HepG2 (cell line): ENCODE data around the gene SLC35B2. TPM values are rescaled to one million over a fixed set of nuclear protein-coding genes. Genes with fewer than 3 reads are reported as not detected.

Source experiments
- ARNT2 ChIP-seq: sonication (generic); formaldehyde crosslinking; IDR thresholded peaks from 2 replicates; pipeline ENCODE4 v1.8.0; 2022; ENCODE audit warnings: mild to moderate bottlenecking, low read depth, missing genetic modification reagents, moderate library complexity
- DNMT1 ChIP-seq: sonication (generic); formaldehyde crosslinking; IDR thresholded peaks from 2 replicates; pipeline ENCODE4 v1.5.1; 2020; ENCODE audit warnings: mild to moderate bottlenecking, missing genetic modification reagents
- DR1 ChIP-seq: sonication (generic); formaldehyde crosslinking; IDR thresholded peaks from 2 replicates; pipeline ENCODE4 v1.8.0; 2021; ENCODE audit warnings: mild to moderate bottlenecking, missing genetic modification reagents, inconsistent platforms
- EP300 ChIP-seq, 3 experiments: sonication (generic) in 1 of 3; formaldehyde crosslinking in 1 of 3; IDR thresholded peaks; 2 replicates each; pipeline versions ENCODE4 v1.5.1 to v1.6.1; 2011 to 2020; ENCODE audit warnings: low read depth in 2 of 3, low read length in 2 of 3, borderline replicate concordance in 1 of 3, improper control_type of control experiment in 1 of 3, mild to moderate bottlenecking in 1 of 3, missing genetic modification reagents in 1 of 3, moderate library complexity in 1 of 3
- HOXA5 ChIP-seq: sonication (generic); formaldehyde crosslinking; IDR thresholded peaks from 2 replicates; pipeline ENCODE4 v1.4.0; 2020; ENCODE audit warnings: missing genetic modification reagents
- KAT8 ChIP-seq: IDR thresholded peaks from 2 replicates; pipeline ENCODE4 v1.6.1; 2016; ENCODE audit warnings: missing genetic modification reagents, missing compliant biosample characterization
- MNT ChIP-seq: fragments of 450-650 bp; IDR thresholded peaks from 2 replicates; pipeline ENCODE4 v1.6.1; 2016
- NFE2L1 ChIP-seq: sonication (generic); formaldehyde crosslinking; IDR thresholded peaks from 2 replicates; pipeline ENCODE4 v1.4.0; 2020; ENCODE audit warnings: missing genetic modification reagents, mild to moderate bottlenecking, borderline replicate concordance
- PAXIP1 ChIP-seq: sonication (generic); formaldehyde crosslinking; conservative IDR thresholded peaks from 2 replicates; pipeline ENCODE4 v1.4.0; 2020; ENCODE audit warnings: mild to moderate bottlenecking, missing genetic modification reagents, moderate library complexity
- SP4 ChIP-seq: sonication (generic); formaldehyde crosslinking; IDR thresholded peaks from 2 replicates; pipeline ENCODE4 v1.8.1; 2023; ENCODE audit warnings: mild to moderate bottlenecking, missing genetic modification reagents
- TBL1XR1 ChIP-seq: fragments of 150-350 bp; IDR thresholded peaks from 2 replicates; pipeline ENCODE4 v1.6.1; 2014; ENCODE audit warnings: borderline replicate concordance, low read length; ENCODE audit not compliant: partially characterized antibody
- TEAD2 ChIP-seq: sonication (generic); formaldehyde crosslinking; IDR thresholded peaks from 2 replicates; pipeline ENCODE4 v1.9.0; 2021; ENCODE audit warnings: missing genetic modification reagents
- THAP11 ChIP-seq: IDR thresholded peaks from 2 replicates; pipeline ENCODE4 v1.6.1; 2016; ENCODE audit warnings: missing biosample characterization, missing genetic modification reagents
- ZNF180 ChIP-seq: sonication (generic); formaldehyde crosslinking; IDR thresholded peaks from 2 replicates; pipeline ENCODE4 v1.4.0; 2020; ENCODE audit warnings: low read depth, missing genetic modification reagents, borderline replicate concordance
- ZNF367 ChIP-seq: sonication (generic); formaldehyde crosslinking; IDR thresholded peaks from 2 replicates; pipeline ENCODE4 v1.4.0; 2020; ENCODE audit warnings: missing genetic modification reagents, borderline replicate concordance
- ZNF430 ChIP-seq: sonication (generic); formaldehyde crosslinking; IDR thresholded peaks from 2 replicates; pipeline ENCODE4 v1.9.0; 2021; ENCODE audit warnings: mild to moderate bottlenecking, missing genetic modification reagents
- ZNF432 ChIP-seq: sonication (generic); formaldehyde crosslinking; IDR thresholded peaks from 2 replicates; pipeline ENCODE4 v1.5.0; 2020; ENCODE audit warnings: missing genetic modification reagents, mild to moderate bottlenecking, borderline replicate concordance
- ZNF570 ChIP-seq: sonication (generic); formaldehyde crosslinking; IDR thresholded peaks from 2 replicates; pipeline ENCODE4 v1.4.0; 2020; ENCODE audit warnings: mild to moderate bottlenecking, missing genetic modification reagents, borderline replicate concordance
- ZNF766 ChIP-seq: sonication (generic); formaldehyde crosslinking; IDR thresholded peaks from 2 replicates; pipeline ENCODE4 v1.5.0; 2020; ENCODE audit warnings: missing genetic modification reagents, borderline replicate concordance
- ZNF879 ChIP-seq: sonication (generic); formaldehyde crosslinking; IDR thresholded peaks from 2 replicates; pipeline ENCODE4 v1.8.1; 2023; ENCODE audit warnings: missing genetic modification reagents
- ZSCAN20 ChIP-seq: sonication (generic); formaldehyde crosslinking; IDR thresholded peaks from 2 replicates; pipeline ENCODE4 v1.4.0; 2020; ENCODE audit warnings: missing genetic modification reagents, mild to moderate bottlenecking, borderline replicate concordance
- polyA plus RNA-seq, 8 experiments: library from polyadenylated mRNA; depleted of rRNA in 3 of 8; stranded (reverse) in 7 of 8; unstranded in 1 of 8; fragments of >200 nt; fragmentation: Illumina TruSeq in 4 of 8; extraction: Trizol in 4 of 8; gene quantifications; 2 replicates each; pipeline versions ENCODE4 v1.2.1 to v1.2.3, GENCODE V29; 2011 to 2016; ENCODE audit warnings: low read depth in 4 of 8, missing spikeins in 1 of 8, mixed read lengths in 1 of 8; ENCODE audit not compliant: insufficient read depth in 1 of 8
- total RNA-seq, 5 experiments: library from RNA; depleted of rRNA; stranded (reverse); fragments of >200 nt; fragmentation: Illumina TruSeq; extraction: Trizol; gene quantifications; 2 replicates each; pipeline ENCODE4 v1.2.3, GENCODE V29; 2016; ENCODE audit warnings: low read depth in 1 of 5
- TF ChIP-seq, protein P1 (sequence below): sonication (generic); formaldehyde crosslinking; IDR thresholded peaks from 2 replicates; pipeline ENCODE4 v1.8.1; 2023; ENCODE audit warnings: missing genetic modification reagents, mild to moderate bottlenecking, borderline replicate concordance
- TF ChIP-seq, protein P2 (sequence below): sonication (generic); formaldehyde crosslinking; IDR thresholded peaks from 2 replicates; pipeline ENCODE4 v1.5.0; 2020; ENCODE audit warnings: missing genetic modification reagents, mild to moderate bottlenecking, borderline replicate concordance

Gene SLC35B2
- total and polyA plus RNA-seq, 2 of the 13 experiments (the other 11 are each of a cell fraction or from before 2014, with no cell fraction given): 61.1 to 148 TPM

GRCh38 chr6:44217332-44218143 is 39.8 kb downstream of the SLC35B2 start (continued):
- TF ChIP-seq HOXA5 (CRISPR knock-in tag) (no peak), ZNF367 (CRISPR knock-in tag) (no peak), PAXIP1 (no peak), ZNF879 (CRISPR knock-in tag) (no peak), ZNF180 (CRISPR knock-in tag) (no peak), ZNF570 (CRISPR knock-in tag) (no peak), SP4 (no peak), ZNF432 (CRISPR knock-in tag) (no peak), ZNF430 (CRISPR knock-in tag) (no peak), TEAD2 (CRISPR knock-in tag) (no peak), ZNF766 (CRISPR knock-in tag) (no peak), THAP11 (0 out of 2 replicates have a peak, but pooled peaks have one; percentile 24), DNMT1 (CRISPR knock-in tag) (no peak), MNT (no peak), EP300 (IDR thresholded peaks at IDR 0.05; ENCODE audit: low read depth in 2 of 2, low read length in 2 of 2) (no peak), EP300 (CRISPR knock-in tag; IDR thresholded peaks at IDR 0.05; ENCODE audit: borderline replicate concordance) (0 out of 2 replicates have a peak, but pooled peaks have one; percentile 41), NFE2L1 (no peak), DR1 (CRISPR knock-in tag) (no peak), KAT8 (CRISPR knock-in tag) (no peak), ZSCAN20 (no peak), ARNT2 (CRISPR knock-in tag) (no peak), TBL1XR1 (no peak)
- TF ChIP-seq, protein P1, sequence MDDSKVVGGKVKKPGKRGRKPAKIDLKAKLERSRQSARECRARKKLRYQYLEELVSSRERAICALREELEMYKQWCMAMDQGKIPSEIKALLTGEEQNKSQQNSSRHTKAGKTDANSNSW: no peak
- TF ChIP-seq, protein P2, sequence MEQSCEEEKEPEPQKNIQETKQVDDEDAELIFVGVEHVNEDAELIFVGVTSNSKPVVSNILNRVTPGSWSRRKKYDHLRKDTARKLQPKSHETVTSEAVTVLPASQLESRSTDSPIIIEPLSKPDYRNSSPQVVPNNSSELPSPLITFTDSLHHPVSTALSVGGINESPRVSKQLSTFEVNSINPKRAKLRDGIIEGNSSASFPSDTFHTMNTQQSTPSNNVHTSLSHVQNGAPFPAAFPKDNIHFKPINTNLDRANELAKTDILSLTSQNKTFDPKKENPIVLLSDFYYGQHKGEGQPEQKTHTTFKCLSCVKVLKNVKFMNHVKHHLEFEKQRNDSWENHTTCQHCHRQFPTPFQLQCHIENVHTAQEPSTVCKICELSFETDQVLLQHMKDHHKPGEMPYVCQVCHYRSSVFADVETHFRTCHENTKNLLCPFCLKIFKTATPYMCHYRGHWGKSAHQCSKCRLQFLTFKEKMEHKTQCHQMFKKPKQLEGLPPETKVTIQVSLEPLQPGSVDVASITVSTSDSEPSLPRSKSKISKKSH (CRISPR knock-in tag): peak; percentile 85
